ENCODE results near the gene GPR157. TPM values are rescaled to one million over a fixed set of nuclear protein-coding genes. Genes with fewer than 3 reads are reported as not detected.

The GPR157 gene
- total and polyA plus RNA-seq, 10 of the 15 experiments (the other 5 are each of a cell fraction or from before 2014, with no cell fraction given) = 0.66 to 15.9 (median 3.1) TPM

GRCh38 chr1:9135073-9135836 is 6.4 kb upstream of the GPR157 start:
- WGBS (ENCODE audit: insufficient coverage, insufficient replicate concordance, low lambda C conversion rate, missing lambda C conversion rate) = 50% methylated on average over 10 of the region's 10 CpGs
- RAD21 ChIA-PET (ENCODE audit: unreplicated experiment) = interaction anchor here (1.2 to 2.1 kb wide), 2 partner anchors 13 to 24 kb away, joined by 4 to 6 read pairs; no protein-coding TSS in a partner anchor
- POLR2A ChIA-PET = interaction anchor here (0.6 to 3.4 kb wide), 3 partner anchors 14 to 21 kb away, joined by 3 to 14 read pairs (median 5); no protein-coding TSS in a partner anchor
- 0 out of 2 replicates have a peak overlapping the region, but pooled peaks have one; percentile 17 for H3K27ac ChIP-seq (ENCODE audit: control insufficient read depth, insufficient read depth)
- SMC1A ChIA-PET (ENCODE audit: uncharacterized antibody, unreplicated experiment) = interaction anchor here (0.9 to 2.8 kb wide), 8 partner anchors 12 to 54 kb away, joined by 3 to 11 read pairs (median 3); no protein-coding TSS in a partner anchor
- H3K4me1 ChIP-seq (ENCODE audit: control insufficient read depth, insufficient read depth, low read length) = peaks cover 28% of the 10 kb centered on the region
- H3K36me3 ChIP-seq (ENCODE audit: control insufficient read depth in 2 of 2, insufficient read depth in 2 of 2, low read length in 1 of 2) = no peaks in the 10 kb centered on the region
- DNase-seq (ENCODE audit: low read depth, low spot score) = peak; percentile 67
- no peaks in the 10 kb centered on the region for H4K20me1 ChIP-seq (ENCODE audit: control insufficient read depth, insufficient read depth)
- no peaks in the 10 kb centered on the region; the same call in 2 of the 3 replicates for H3K9me3 ChIP-seq (replicated peaks; ENCODE audit: control insufficient read depth, insufficient read depth, low read length)
- H2AFZ ChIP-seq (ENCODE audit: control insufficient read depth, low read depth, low read length) = no peak overlapping the region; the same call in 1 of the 2 replicates
- peak; percentile 88 for ATAC-seq
- H3K4me2 ChIP-seq (ENCODE audit: control insufficient read depth, insufficient read depth) = peak overlapping the region; percentile 21; the same call in 1 of the 2 replicates
- H3K9ac ChIP-seq (ENCODE audit: control insufficient read depth, insufficient read depth, low read length) = no peak overlapping the region
- in situ Hi-C loops (cut with MboI) (no loop called here), intact Hi-C loops (cut with micrococcal nuclease; ENCODE audit: unreplicated experiment) (no loop called here)
- H3K79me2 ChIP-seq (ENCODE audit: control insufficient read depth, insufficient read depth, low read length) = no peaks in the 10 kb centered on the region
- BruUV-seq (replicated peaks) = no TSS peak
- no peaks in the 10 kb centered on the region for H3K27me3 ChIP-seq (replicated peaks in 1 of 2; ENCODE audit: control insufficient read depth in 2 of 2, insufficient read depth in 2 of 2, low read length in 1 of 2)
- CTCF ChIA-PET = interaction anchor here (0.6 to 4.2 kb wide), 8 partner anchors 14 to 145 kb away, joined by 3 to 17 read pairs (median 6); no protein-coding TSS in a partner anchor
- FAIRE-seq = peak; percentile 91
- 0 out of 2 replicates have a peak overlapping the region, but pooled peaks have one; percentile 5 for H3K4me3 ChIP-seq
- TF ChIP-seq SPI1 (IDR thresholded peaks at IDR 0.05; ENCODE audit: borderline replicate concordance, insufficient read depth, low read depth, low read length) (peak; percentile 55; the same call in 1 of the 2 replicates), NR2F1 (conservative IDR thresholded peaks at IDR 0.05) (peak; percentile 49), NFIC (IDR thresholded peaks at IDR 0.05; ENCODE audit: low read depth, low read length) (0 out of 2 replicates have a peak, but pooled peaks have one; percentile 36), MTA2 (IDR thresholded peaks at IDR 0.05; ENCODE audit: low read depth) (peak; percentile 60), RUNX3 (IDR thresholded peaks at IDR 0.05; ENCODE audit: low read length) (peak; percentile 91), SP1 (IDR thresholded peaks at IDR 0.05; ENCODE audit: low read depth, low read length) (no peak), CBFB (IDR thresholded peaks at IDR 0.05; ENCODE audit: low read depth) (peak; percentile 70; the same call in 1 of the 2 replicates), NFYB (IDR thresholded peaks at IDR 0.05; ENCODE audit: insufficient read depth, low read depth, low read length) (no peak), PAX5 (IDR thresholded peaks at IDR 0.05; ENCODE audit: borderline replicate concordance, low read depth, low read length) (peak; percentile 50; the same call in 1 of the 2 replicates), IKZF2 (IDR thresholded peaks at IDR 0.05) (peak; percentile 94 to 96), GATAD2B (conservative IDR thresholded peaks at IDR 0.05; ENCODE audit: low read depth) (peak; percentile 57; the same call in 1 of the 2 replicates), MTA3 (IDR thresholded peaks at IDR 0.05; ENCODE audit: borderline replicate concordance, low read length) (0 out of 2 replicates have a peak, but pooled peaks have one; percentile 66), IKZF1 (conservative IDR thresholded peaks at IDR 0.05) (peak; percentile 89), EED (IDR thresholded peaks at IDR 0.05; ENCODE audit: low read depth) (peak; percentile 82), BHLHE40 (IDR thresholded peaks at IDR 0.05; ENCODE audit: borderline replicate concordance in 1 of 2, low read depth in 2 of 2, low read length in 1 of 2) (peak in 1 of 2 experiments; percentile 55; a peak in 1 of 4 replicates), NBN (IDR thresholded peaks at IDR 0.05) (peak; percentile 58; the same call in 1 of the 2 replicates)
- TF ChIP-seq, protein P1, sequence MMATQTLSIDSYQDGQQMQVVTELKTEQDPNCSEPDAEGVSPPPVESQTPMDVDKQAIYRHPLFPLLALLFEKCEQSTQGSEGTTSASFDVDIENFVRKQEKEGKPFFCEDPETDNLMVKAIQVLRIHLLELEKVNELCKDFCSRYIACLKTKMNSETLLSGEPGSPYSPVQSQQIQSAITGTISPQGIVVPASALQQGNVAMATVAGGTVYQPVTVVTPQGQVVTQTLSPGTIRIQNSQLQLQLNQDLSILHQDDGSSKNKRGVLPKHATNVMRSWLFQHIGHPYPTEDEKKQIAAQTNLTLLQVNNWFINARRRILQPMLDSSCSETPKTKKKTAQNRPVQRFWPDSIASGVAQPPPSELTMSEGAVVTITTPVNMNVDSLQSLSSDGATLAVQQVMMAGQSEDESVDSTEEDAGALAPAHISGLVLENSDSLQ (IDR thresholded peaks at IDR 0.05) = peak; percentile 39; the same call in 1 of the 2 replicates
- TF ChIP-seq, protein P2, sequence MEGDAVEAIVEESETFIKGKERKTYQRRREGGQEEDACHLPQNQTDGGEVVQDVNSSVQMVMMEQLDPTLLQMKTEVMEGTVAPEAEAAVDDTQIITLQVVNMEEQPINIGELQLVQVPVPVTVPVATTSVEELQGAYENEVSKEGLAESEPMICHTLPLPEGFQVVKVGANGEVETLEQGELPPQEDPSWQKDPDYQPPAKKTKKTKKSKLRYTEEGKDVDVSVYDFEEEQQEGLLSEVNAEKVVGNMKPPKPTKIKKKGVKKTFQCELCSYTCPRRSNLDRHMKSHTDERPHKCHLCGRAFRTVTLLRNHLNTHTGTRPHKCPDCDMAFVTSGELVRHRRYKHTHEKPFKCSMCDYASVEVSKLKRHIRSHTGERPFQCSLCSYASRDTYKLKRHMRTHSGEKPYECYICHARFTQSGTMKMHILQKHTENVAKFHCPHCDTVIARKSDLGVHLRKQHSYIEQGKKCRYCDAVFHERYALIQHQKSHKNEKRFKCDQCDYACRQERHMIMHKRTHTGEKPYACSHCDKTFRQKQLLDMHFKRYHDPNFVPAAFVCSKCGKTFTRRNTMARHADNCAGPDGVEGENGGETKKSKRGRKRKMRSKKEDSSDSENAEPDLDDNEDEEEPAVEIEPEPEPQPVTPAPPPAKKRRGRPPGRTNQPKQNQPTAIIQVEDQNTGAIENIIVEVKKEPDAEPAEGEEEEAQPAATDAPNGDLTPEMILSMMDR (IDR thresholded peaks at IDR 0.05 in 2 of 3, conservative IDR thresholded peaks at IDR 0.05 in 1 of 3; ENCODE audit: control insufficient read depth in 2 of 3, extremely low read depth in 1 of 3, insufficient read depth in 1 of 3, low read depth in 3 of 3, low read length in 3 of 3) = no peak
- TF ChIP-seq, protein P3, sequence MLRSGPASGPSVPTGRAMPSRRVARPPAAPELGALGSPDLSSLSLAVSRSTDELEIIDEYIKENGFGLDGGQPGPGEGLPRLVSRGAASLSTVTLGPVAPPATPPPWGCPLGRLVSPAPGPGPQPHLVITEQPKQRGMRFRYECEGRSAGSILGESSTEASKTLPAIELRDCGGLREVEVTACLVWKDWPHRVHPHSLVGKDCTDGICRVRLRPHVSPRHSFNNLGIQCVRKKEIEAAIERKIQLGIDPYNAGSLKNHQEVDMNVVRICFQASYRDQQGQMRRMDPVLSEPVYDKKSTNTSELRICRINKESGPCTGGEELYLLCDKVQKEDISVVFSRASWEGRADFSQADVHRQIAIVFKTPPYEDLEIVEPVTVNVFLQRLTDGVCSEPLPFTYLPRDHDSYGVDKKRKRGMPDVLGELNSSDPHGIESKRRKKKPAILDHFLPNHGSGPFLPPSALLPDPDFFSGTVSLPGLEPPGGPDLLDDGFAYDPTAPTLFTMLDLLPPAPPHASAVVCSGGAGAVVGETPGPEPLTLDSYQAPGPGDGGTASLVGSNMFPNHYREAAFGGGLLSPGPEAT (IDR thresholded peaks at IDR 0.05; ENCODE audit: low read depth) = peak; percentile 90
